Measurements from ENCODE around the gene CFAP157. TPM values are rescaled to one million over a fixed set of nuclear protein-coding genes. Genes with fewer than 3 reads are reported as not detected.

CFAP157 gene
- polyA plus RNA-seq, 3 donors = 0.11 to 0.77 (median 0.41) TPM

Other genes starting within 250 kb of the CFAP157 start
- 10 to 100 TPM; 12.7 to 42.4 (median 34.1) TPM for gene STXBP1, start 94.7 kb upstream of the CFAP157 start, polyA plus RNA-seq
- 10 to 100 TPM; 12.1 to 55.6 (median 24.6) TPM for gene PTRH1, start 8.7 kb downstream of the CFAP157 start, polyA plus RNA-seq
- gene TTC16, start 9.1 kb downstream of the CFAP157 start, polyA plus RNA-seq = under 1 TPM in 2 of 3 donors, not detected in 1; 0.05 to 0.06 TPM
- gene TOR2A, start 28.3 kb downstream of the CFAP157 start, polyA plus RNA-seq = 10 to 100 TPM in 2 of 3 donors, 1 to 10 TPM in 1; 9.6 to 12.8 (median 10.6) TPM
- gene SH2D3C, start 71.7 kb downstream of the CFAP157 start, polyA plus RNA-seq = 10 to 100 TPM in 2 of 3 donors, 1 to 10 TPM in 1; 4.8 to 29.7 (median 23.3) TPM
- gene CDK9, start 79.0 kb downstream of the CFAP157 start, polyA plus RNA-seq = 10 to 100 TPM; 34.3 to 68.4 (median 52.1) TPM
- gene FPGS, start 95.9 kb downstream of the CFAP157 start, polyA plus RNA-seq = 100 to 1,000 TPM in 1 of 3 donors, 10 to 100 TPM in 2; 35.1 to 148 (median 52.1) TPM
- 100 to 1,000 TPM in 2 of 3 donors, 10 to 100 TPM in 1; 37.9 to 180 (median 107) TPM for gene ENG, start 147.7 kb downstream of the CFAP157 start, polyA plus RNA-seq
- gene AK1, start 170.7 kb downstream of the CFAP157 start, polyA plus RNA-seq = 10 to 100 TPM; 20.9 to 85.4 (median 71.1) TPM
- 100 to 1,000 TPM in 2 of 3 donors, 10 to 100 TPM in 1; 41.1 to 142 (median 141) TPM for gene ST6GALNAC6, start 192.6 kb downstream of the CFAP157 start, polyA plus RNA-seq
- gene ST6GALNAC4, start 210.1 kb downstream of the CFAP157 start, polyA plus RNA-seq = 10 to 100 TPM; 20.4 to 41.4 (median 25.9) TPM
- under 1 TPM; 0.22 to 0.74 (median 0.74) TPM for gene PIP5KL1, start 223.8 kb downstream of the CFAP157 start, polyA plus RNA-seq
- 10 to 100 TPM; 26.9 to 40.5 (median 30.2) TPM for gene DPM2, start 230.9 kb downstream of the CFAP157 start, polyA plus RNA-seq